Measurements from ENCODE around the gene RAMP2. TPM values are rescaled to one million over a fixed set of nuclear protein-coding genes. Genes with fewer than 3 reads are reported as not detected.
"Not testable (repeated sequence)": the region's sequence is repeated elsewhere in the genome, so short reads cannot be mapped to it uniquely, and the experiment has no call there.

Gene RAMP2
- total and polyA plus RNA-seq, 8 donors: 8.6 to 20.0 (median 15.2) TPM; not detected in 3

DNA sequence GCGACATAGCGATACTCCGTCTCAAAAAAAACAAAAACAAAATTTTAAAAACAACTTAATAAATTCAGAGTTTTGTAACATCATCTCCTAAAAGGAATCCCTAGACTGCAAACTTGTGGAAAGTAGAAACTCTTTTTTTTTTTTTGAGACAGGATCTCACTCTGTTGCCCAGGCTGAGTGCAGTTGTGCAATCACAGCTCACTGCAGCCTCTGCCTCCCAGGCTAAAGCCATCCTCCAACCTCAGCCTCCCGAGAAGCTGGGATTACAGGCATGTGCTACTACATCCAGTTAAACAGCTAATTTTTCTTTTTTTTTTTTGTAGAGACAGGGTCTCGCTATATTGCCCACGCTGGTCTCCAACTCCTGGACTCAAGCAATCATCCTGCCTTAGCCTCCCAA is 35.9 kb upstream of the RAMP2 start:
- H3K36me3 ChIP-seq: peaks cover 68 to 99% (median 97%) of the 10 kb centered on the region in 4 donors
- no peaks in the 10 kb centered on the region for H3K9me3 ChIP-seq
- H3K27me3 ChIP-seq: no peaks in the 10 kb centered on the region
- no peak overlapping the region for H3K27ac ChIP-seq
- TF ChIP-seq EP300 (IDR thresholded peaks at IDR 0.05) (no peak), POLR2A (IDR thresholded peaks at IDR 0.05) (no peak), POLR2AphosphoS5 (IDR thresholded peaks at IDR 0.05) (no peak)
- TF ChIP-seq, protein P1, sequence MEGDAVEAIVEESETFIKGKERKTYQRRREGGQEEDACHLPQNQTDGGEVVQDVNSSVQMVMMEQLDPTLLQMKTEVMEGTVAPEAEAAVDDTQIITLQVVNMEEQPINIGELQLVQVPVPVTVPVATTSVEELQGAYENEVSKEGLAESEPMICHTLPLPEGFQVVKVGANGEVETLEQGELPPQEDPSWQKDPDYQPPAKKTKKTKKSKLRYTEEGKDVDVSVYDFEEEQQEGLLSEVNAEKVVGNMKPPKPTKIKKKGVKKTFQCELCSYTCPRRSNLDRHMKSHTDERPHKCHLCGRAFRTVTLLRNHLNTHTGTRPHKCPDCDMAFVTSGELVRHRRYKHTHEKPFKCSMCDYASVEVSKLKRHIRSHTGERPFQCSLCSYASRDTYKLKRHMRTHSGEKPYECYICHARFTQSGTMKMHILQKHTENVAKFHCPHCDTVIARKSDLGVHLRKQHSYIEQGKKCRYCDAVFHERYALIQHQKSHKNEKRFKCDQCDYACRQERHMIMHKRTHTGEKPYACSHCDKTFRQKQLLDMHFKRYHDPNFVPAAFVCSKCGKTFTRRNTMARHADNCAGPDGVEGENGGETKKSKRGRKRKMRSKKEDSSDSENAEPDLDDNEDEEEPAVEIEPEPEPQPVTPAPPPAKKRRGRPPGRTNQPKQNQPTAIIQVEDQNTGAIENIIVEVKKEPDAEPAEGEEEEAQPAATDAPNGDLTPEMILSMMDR (IDR thresholded peaks at IDR 0.05): no peak
- no peak for DNase-seq
- H3K4me1 ChIP-seq: no peaks in the 10 kb centered on the region
- 94 to 98% (median 95%) methylated on average over 6 of the region's 6 CpGs for WGBS, 5 donors
- no peak overlapping the region for H3K4me3 ChIP-seq
- intact Hi-C loops (cut with DNase I; ENCODE audit: low total_unique reads): no loop called here

DNA sequence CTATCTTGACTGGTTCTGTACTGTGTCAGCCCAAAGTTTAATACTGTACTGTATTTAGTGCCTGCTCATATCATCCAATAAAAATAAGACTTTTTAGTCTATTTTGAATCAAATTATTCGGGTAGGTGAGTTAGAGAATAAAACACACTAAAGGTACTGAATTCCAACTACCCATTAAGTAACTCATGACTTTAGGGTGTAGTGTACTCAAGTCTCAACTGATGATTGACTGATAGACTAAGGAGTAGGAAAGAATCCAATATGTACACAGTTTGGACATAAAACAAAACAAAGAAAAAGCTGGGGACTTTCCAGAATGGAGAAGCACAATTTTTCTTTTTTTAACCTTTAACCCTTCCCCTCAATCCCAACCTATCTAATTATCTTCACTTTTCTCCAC is 20.3 kb upstream of the RAMP2 start:
- DNase-seq: no peak
- peaks cover 0 to 11% (median 4%) of the 10 kb centered on the region in 4 donors for H3K36me3 ChIP-seq
- H3K27ac ChIP-seq: peak overlapping the region in 1 of 5 donors; percentile 3
- 21 to 52% (median 34%) methylated on average over 1 of the region's 1 CpG for WGBS, 5 donors
- intact Hi-C loops (cut with DNase I; ENCODE audit: low total_unique reads): no loop called here
- H3K4me3 ChIP-seq: no peak overlapping the region
- no peaks in the 10 kb centered on the region for H3K27me3 ChIP-seq
- TF ChIP-seq, protein P1 (IDR thresholded peaks at IDR 0.05): no peak
- no peak for TF ChIP-seq POLR2A (IDR thresholded peaks at IDR 0.05)
- TF ChIP-seq POLR2AphosphoS5 (IDR thresholded peaks at IDR 0.05): no peak
- no peak for TF ChIP-seq EP300 (IDR thresholded peaks at IDR 0.05)
- no peaks in the 10 kb centered on the region for H3K9me3 ChIP-seq
- peaks cover 11 to 46% (median 39%) of the 10 kb centered on the region in 4 donors for H3K4me1 ChIP-seq

DNA sequence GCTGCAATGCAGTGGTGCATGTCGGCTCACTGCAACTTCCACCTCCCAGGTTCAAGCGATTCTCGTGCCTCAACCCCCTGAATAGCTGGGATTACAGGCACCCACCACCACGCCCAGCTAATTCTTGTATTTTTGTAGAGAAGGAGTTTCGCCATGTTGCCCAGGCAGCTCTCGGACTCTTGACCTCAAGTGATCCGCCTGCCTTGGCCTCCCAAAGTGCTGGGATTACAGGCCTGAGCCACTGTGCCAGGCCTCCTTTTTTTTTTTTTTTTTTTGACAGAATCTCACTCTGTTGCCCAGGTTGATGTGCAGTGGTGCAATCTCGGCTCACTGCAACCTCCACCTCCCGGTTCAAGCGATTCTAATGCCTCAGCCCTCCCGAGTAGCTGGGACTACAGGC is 18.1 kb upstream of the RAMP2 start:
- H3K9me3 ChIP-seq; intact Hi-C loops (cut with DNase I; ENCODE audit: low total_unique reads); H3K27me3 ChIP-seq; H3K4me3 ChIP-seq; H3K36me3 ChIP-seq; DNase-seq: not testable (repeated sequence)
- Histone ChIP-seq H3K27ac (peak overlapping the region in 1 of 5 donors; percentile 97), H3K4me1 (peaks cover 11 to 41% (median 38%) of the 10 kb centered on the region in 4 donors)
- 92 to 96% (median 95%) methylated on average over 11 of the region's 11 CpGs for WGBS, 5 donors

DNA sequence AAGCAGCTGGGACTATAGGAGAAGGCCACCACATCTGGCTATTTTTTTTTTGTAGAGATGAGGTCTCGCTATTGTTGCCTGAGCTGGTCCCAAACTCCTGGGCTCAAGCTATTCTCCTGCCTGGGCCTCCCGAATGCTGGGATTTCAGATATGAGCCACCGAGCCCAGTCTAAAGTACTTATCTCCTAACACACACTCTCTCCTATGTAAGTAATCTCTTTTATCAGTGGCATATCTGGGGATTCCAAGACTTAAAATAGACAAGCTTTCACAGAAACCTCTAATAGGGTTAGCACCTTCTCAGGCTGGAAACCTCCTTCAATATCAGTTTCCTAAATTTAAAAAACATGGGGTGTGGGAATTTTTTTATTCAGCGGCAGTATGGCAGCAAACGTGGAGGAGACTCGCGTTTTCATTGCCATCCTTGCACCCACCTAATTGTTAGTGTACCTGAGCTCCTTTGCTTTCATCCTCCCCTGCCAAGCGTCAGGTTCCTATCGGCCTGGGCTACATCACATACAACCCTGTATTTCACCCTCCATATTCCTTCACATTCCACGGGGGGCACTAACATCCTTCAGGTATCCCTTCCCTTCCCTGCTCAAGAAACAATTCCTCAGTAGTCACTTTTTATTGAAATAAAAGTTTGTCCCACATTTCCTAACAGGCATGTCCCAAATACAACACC is 17.3 kb upstream of the RAMP2 start:
- intact Hi-C loops (cut with DNase I; ENCODE audit: low total_unique reads): no loop called here

More for the DNA sequence above, 17.3 kb upstream of the RAMP2 start:
- no peak for DNase-seq
- WGBS, 5 donors: 31 to 44% (median 33%) methylated on average over 10 of the region's 10 CpGs
- H3K9me3 ChIP-seq: no peaks in the 10 kb centered on the region
- peaks cover 11 to 50% (median 42%) of the 10 kb centered on the region in 4 donors for H3K4me1 ChIP-seq
- peak overlapping the region; percentile 57 to 86 (median 73) for H3K4me3 ChIP-seq
- no peaks in the 10 kb centered on the region for H3K27me3 ChIP-seq
- H3K27ac ChIP-seq: peak overlapping the region; percentile 94 to 97 (median 96)
- TF ChIP-seq, protein P1 (IDR thresholded peaks at IDR 0.05): peak in 1 of 7 experiments; percentile 11
- TF ChIP-seq POLR2A (IDR thresholded peaks at IDR 0.05) (no peak), POLR2AphosphoS5 (IDR thresholded peaks at IDR 0.05) (no peak), EP300 (IDR thresholded peaks at IDR 0.05) (no peak)
- H3K36me3 ChIP-seq: peaks cover 0 to 6% (median 2%) of the 10 kb centered on the region in 4 donors

All from stomach (tissue), 9 donors.